Amniotic epithelial cell (primary cell): ENCODE measurements around the gene ATP2C2.

Source experiments
- DNase-seq: peaks from one replicate; pipeline ENCODE4 v3.0.0-alpha.2; 2010; ENCODE audit warnings: low read depth

The ATP2C2 gene

DNA sequence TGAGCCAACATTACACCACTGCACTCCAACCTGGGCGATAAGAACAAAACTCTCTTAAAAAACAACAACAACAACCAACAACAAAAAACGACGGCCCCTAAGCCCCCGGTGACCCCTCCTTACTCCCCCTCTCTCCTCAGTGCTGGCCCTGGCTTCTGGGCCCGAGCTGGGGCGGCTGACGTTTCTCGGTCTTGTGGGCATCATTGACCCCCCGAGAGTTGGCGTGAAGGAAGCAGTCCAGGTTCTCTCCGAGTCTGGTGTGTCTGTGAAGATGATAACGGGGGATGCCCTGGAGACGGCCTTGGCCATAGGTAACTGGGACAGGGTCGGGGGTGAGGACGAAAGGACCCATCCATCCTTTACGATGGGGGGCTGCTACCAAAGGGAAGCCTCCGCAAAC lies 83.4 kb downstream of the ATP2C2 start:
- no peak for DNase-seq

DNA sequence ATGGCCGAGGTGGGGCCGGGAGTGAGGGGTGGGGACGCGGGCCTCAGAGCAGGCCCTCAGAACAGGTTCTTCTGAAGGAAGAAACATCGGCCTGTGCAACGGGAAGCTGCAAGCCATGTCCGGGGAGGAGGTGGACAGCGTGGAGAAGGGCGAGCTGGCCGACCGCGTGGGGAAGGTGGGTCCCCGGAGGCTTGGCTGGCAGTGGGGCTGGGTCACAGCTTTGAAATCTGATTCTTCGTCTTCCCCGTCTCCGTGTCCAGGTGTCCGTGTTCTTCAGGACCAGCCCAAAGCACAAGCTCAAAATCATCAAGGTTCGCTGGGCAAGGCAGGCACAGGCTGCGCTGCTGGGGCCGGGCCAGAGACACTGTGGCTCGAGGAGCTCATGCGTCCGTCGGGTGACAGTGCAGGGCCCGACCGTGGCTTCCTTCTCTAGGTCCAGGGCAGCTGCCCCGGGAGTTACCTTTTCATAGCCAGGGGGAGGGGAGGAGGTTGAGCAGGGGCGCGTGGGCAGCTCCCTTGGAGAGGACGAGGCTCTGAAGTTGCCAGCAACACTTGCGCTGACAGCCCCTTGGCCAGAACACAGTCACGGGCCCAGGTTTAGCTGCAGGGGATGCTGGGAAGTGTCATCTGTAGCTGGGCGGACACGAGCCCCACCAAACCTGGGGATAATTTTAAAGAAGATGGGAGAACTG lies 84.9 kb downstream of the ATP2C2 start:
- DNase-seq: no peak

DNA sequence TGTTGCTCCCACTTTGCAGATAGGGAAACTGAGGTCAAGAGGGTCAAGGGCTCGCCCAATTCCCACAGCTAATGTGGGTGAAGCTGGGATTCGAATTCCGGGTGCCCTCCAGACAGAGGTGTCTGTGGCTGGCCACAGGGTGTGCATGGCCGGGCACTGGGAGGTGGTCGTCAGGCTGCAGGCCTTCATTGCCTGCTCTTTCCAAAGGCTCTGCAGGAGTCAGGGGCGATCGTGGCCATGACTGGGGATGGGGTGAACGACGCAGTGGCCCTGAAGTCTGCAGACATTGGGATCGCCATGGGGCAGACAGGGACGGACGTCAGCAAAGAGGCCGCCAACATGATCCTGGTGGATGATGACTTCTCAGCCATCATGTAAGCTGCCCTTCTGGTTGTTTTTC lies 86.3 kb downstream of the ATP2C2 start:
- DNase-seq: no peak

DNA sequence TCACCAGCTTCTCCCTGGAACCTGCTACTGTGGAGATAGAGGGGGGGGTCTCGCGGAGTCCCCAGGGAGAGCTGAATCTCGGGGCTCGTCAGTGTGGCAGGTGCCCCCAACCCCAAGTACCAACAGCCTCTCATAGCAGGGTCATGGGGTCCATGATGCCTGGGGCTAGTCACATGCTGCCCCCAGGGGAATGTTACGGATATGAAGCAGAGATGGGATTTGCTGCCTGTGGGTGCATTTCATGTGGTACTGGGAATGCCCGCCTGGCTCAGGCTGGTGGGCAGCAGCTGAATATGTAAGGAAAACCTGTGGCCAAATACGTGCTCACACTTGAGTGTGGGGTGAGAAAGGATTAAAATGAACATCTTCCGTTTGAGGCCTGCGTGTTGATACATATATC lies 86.7 kb downstream of the ATP2C2 start:
- no peak for DNase-seq

DNA sequence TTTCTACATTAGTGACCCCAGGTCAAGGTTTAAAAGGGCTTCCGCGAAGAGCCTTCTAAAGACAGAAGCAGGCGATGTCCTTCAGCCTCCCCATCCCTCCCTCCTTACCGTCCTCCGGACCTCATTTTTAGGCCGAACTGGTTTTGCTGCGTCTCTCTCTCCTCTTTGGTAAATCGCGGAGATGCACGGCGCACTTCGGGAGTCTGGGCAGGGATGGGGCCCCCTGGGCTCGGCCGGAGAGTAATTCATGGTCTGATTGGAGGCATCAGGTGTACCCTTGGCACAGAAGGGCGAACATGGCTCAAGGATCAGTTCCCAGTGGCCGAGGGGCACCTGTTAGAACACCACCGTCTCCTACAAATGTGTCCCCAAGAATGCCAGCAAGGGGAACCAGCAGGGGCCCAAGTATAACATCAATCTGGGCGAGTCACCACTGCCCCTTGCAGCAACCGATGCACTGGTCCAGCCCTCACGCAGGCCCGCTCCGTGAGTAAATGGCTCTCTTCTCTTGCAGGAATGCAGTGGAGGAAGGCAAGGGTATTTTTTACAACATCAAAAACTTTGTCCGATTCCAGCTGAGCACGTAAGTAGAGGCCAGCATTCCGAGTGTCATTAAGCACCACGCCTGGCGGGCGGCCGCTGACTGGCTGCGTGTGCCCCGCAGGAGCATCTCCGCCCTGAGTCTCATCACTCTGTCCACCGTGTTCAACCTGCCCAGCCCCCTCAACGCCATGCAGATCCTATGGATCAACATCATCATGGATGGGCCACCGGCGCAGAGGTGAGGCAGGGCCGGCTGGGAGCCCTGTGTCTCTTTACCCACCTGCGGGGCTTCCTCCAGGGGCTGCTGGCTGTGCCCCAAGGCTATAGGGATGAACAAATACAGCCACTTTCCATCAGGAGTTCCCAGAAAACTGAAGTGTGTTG lies 90.5 kb downstream of the ATP2C2 start:
- no peak for DNase-seq

DNA sequence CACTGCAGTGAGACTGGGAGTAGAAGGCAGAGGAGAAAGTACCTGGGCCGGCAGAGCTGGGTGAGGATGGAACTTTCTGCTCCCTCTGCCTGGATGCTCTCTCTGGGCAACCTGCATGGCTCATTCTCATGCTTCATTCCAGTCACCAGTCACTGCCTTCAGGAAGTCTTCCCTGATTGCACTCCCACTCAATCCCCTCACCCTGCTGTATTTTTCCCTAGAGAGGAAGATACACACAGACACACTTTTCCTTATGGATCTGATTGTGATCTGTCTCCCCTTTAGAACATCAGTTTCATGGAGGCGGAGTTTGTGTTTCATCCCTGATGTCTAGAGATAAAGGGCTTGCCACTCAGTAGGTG lies 91.2 kb downstream of the ATP2C2 start:
- DNase-seq: no peak

DNA sequence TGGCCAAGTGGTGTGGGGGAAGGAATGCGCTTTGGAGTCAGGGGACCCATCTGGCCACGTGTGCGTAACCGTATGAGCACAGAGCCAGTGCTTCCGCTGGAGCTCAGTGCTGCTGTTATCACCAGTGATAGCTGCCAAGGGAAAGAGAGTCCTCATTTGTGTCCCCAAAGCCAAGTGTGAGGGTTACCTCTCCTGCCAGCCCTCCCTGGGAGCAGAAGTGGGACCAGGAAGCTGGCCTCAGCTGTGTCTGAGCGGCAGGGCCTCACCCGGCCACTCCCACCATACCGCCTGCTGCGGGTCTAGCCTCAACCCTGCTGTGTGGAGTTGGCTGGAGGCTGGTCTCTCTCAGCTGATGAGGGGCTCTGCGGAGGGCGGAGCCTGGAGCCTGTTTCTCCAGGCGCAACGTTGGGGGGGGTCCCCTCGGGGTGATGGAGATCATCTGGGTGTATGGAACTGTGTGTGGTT lies 91.6 kb downstream of the ATP2C2 start:
- DNase-seq: no peak

DNA sequence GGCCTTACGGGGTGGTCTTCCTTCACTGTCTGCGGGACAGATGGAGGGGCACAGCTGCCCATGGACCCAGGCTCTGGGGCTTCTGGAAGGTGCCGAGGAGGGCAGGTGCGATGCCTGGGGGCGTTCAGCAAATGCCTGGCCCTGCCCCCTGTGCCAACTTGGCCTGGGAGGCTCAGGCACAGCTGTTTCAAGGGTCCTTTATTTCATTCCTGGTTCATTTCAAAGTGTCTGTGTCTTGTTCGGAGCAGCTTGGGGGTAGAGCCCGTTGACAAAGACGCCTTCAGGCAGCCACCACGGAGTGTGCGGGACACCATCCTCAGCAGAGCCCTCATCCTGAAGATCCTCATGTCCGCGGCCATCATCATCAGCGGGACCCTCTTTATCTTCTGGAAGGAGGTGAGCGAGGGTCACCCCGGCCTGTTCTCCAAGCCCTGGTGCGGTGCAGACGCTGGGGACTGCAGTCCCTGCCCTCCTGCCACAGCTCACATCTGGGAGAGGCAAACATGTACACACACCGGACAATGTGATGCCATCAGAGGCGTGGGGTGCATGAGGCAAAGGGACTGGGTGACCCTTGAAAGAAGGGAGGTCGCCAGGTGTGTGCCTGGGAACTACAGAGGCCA lies 92.2 kb downstream of the ATP2C2 start:
- no peak for DNase-seq

DNA sequence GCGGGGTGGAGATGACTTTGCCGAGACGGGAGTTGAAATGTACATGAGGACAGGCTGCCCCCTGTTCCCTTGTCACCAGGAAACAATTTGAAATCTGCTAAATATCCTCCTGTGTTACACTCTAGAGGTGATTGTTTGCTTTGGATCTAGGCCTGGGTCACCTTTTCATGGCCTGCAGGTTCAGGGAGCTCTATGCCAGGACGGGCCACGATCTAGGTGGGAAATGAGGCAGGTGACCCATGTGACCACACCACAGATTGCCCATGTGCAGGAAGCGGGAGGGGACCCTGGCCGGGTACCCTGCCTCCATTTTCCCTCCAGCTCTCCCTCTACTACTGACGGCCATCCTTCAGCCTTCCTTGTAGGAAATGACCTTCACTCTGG lies 92.7 kb downstream of the ATP2C2 start:
- DNase-seq: no peak

DNA sequence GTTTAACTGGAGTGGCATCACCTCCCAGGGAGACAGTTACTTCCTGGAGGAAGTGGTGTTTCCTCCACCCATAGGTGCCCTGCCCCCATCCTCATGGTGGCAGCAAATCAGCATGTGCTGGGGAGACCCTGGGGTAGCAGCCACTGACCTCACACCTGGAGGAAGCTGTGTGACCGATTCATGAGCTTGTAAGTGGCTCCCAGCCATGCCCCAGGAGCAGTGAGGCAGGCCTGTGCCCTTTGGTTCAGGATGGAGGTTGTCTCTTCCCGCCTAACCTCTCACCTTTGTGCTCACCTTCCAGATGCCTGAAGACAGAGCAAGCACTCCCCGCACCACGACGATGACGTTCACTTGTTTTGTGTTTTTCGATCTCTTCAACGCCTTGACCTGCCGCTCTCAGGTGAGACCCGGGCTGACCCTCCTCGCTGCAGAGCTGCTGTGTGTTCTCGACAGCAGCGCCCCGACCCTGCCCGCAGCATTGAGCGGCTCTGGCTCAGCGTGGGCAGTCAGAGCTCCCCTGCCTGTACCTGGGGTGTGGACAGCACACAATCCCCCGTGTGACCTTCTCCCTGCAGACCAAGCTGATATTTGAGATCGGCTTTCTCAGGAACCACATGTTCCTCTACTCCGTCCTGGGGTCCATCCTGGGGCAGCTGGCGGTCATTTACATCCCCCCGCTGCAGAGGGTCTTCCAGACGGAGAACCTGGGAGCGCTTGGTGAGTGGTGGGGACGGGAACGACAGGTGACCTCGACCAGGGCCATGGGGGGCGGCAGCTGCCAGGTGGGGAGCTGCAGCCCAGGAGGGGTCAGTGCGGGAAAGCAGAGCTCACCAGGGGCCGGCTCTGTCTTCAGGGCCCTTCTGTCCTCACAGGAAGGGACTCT lies 93.3 kb downstream of the ATP2C2 start:
- no peak for DNase-seq

DNA sequence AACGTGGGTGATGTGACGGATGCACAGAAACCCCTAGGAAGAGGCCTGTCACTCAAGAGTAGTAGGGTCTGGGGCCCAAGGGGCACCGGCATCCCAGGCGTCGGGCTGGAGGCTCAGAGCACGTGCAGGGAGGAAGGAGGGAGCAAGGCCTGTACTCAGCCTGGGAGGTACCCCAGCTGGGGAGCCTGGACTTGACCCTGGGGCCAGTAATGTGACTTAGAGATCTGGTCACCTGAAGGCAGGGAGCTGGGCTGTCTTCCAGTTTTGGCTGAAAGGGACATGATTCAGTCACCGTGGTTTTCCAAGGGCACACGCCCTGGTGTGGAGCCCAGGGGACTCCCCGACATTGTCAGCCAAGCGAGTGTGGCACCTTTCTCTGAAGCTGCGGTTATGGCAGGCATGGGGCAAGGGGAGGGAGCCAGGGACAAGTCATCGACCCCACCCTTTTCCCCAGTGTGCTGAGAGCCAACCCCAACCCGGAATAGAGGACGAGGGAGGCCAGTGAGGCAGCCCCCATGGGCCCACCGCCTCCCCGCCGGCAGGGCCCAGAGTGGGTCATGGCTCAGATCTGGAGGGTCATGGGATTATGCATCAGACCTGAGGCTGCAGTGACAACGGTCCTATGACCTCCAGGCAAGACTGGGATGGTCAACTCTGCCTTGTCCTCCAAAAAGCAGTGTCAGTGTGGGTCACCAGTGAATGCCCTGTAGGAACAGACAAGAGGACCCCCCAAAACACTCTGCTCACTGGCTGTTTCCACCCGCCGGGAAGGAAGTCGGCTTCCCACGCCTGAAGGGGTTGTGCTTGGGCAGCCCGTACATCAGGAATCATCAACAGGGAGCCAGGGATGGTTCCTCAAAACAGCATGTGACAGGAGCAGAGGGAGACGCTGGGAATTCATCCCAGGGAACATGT lies 94.2 kb downstream of the ATP2C2 start:
- no peak for DNase-seq

DNA sequence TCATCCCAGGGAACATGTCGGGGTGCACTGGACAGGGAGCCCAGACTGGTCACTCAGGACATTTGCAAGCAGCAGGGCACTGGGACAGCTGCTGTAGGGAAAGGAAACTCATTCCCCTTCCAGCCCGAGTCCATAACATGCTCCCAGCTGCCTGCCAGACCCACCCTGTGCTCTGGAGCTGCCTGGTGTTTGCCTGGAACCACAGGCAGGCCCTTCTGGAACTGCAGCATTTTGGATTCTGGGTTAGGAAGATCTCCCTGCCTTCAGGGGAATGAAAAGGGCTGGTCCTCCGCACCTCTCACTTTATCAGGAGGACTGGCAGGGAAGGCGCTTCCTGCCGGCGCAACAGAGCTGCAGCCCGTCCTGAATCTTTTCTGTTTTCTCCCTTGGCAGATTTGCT lies 94.9 kb downstream of the ATP2C2 start:
- no peak for DNase-seq

DNA sequence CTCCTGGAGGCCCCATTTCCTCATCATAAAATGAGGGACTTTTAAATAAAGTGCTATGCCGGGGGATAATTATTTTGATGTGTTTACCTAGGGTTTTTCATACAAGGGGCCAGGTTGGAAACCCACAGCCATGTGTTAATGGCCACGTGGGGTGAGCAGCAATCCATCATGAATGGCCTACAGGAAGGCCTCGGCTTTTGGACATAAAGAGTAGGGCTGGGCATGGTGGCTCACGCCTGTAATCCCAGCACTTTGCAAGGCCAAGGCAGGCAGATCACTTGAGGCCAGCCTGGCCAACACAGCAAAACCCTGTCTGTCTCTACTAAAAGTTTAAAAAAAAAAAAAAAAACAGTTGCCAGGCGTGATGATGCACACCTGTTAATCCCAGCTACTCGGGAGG lies 95.8 kb downstream of the ATP2C2 start:
- DNase-seq: no peak

DNA sequence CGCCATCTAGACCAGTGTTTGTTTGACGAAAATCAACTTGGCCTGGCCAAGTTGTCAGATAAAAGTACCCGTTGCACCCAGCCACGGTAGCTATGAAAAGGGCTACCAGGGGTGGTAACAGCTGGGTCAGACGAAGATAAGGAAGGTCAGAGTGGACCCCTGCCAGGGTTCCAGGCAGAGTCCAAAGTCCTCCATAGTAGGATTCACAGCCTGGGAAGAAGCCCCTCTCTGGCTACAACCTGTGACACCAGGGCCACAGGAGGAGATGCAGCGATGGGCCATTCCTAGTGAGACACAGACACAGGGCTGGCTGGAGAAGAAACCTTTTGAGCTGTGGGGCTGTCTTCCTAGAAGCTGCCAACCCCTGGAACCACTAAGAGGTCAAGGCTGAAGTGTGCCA lies 96.8 kb downstream of the ATP2C2 start:
- no peak for DNase-seq

DNA sequence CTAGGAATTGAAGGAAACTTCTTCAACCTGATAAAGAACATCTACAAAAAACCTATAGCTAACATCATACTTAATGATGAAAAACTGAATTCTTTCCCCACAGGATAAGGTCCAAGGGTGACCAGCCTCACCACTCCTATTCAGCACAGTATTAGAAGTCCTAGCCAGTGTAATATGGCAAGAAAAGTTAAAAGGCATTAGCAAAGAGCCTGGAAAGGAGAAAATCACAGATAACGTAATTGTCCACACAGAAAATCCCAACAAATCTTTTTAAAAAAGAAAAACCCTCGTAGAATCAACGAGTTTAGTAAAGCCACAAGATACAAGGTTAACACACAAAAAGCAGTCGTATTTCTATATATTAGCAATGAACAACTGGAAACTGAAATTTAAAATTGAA lies 98.4 kb downstream of the ATP2C2 start:
- no peak for DNase-seq

DNA sequence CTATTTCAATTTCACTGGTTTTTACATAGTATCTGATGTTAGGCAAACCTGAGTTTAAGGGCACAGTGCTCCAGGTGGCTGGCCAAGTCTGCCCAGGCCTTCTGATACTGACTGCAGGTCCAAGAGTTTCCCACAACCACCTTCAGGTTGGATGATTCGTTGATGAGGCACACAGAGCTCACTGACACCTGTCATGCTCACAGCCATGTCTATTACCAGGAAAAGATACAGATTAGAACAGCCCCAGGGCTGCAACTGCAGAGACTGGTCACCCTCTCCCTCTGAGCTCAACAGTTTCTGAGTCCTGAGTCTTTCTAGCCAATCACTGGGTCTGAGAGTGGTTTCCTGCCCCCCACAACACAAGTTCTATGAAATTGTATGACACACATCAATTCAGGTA lies 98.9 kb downstream of the ATP2C2 start:
- DNase-seq: no peak

DNA sequence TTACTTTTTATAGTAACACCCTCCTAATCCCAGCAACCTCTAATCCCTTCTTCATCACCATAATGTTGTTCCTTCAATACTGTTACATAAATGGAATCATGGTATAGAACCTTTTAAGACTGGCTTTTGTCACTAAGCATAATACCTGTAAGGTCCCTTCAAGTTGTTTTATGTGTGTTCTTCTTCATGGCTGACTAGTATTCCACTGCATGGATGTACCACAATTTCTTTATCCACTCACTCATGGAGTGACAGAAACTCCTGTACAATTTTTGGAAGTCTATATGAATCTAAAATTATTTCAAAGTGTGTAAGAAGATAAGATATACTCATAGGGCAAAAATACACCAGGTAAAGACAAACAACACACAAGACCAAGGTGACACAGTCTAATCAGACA lies 99.4 kb downstream of the ATP2C2 start:
- DNase-seq: no peak

DNA sequence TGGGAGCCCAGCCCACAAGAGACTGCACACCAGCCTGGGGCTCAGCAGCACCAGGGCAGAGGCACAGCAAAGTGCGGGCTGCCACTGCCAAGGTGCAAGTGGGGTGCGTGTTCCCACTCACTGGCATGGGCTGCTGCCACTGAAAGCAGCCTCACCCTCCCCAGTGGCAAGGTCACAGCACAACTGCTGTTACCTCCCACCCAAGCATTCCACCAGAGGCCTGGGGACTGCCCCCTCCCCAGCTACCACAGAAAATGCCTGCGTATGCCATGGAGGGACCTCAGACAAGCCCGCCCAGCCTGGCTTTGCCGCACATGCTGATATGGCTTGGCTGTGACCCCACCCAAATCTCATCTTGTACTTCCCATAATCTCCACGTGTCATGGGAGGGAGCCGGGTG lies 103.0 kb downstream of the ATP2C2 start:
- DNase-seq: no peak

DNA sequence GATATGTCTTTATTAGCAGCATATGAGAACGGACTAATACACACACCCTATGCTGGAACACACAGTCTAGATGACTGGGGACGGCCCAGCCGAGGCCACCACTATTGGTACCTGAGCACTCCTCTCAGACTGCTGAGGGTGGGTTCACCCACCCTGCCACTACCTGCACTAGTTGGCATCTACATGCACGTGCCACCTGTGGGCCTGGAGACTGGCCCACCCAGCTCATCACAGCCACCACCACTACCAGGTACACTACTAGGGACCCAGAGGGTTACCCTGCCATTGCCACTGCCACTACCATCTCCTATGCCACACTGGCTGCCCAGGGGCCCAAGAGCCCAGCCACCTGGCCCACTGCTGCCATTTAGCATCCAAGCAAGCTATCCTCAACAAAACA lies 103.6 kb downstream of the ATP2C2 start:
- DNase-seq: no peak

DNA sequence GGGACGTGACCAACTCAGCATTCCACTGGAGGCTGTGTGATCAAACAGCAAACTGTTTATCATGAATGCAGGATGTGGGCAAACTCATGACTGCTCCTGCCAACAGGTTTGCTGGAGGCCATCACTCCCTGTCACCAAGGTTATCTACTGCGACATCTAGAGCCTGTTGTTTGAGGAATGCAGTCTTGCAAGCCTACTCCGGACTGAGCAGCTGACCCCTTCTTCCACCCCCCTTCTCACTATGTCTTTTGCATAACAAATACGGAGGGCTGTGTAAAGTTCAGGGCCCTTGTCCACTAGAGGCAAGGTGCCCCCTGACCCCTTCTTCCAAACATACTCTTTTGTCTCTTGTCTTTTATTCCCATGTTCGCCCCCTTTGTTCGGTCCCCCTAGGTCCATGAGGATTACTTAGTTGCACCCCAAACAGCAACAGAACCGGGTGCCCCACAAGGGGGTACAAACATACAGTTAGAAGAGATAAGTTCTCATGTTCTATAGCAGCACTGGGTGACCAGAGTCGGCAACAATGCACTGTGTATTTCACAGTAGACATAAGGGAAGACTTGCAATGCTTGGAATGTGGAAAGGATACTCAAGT lies 107.4 kb downstream of the ATP2C2 start:
- DNase-seq: peak; percentile 52

DNA sequence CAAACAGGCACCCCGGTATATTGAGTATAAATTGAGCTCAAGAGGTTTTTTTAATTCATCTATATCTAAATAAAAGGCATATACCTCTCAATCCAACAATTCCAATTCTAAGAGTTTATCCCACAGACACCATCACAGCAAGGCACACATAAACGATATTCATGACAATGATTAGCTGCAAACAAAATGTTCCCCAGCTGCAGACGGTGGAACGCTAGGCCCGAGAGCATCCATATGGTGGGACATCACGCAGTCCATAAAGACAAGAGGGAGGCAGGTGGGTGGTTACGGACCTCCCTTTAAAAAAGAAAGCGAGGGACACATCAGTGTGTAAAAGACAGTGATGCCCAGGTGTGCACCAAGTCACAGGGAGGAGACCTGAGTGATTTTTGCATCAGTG lies 108.1 kb downstream of the ATP2C2 start:
- DNase-seq: no peak
